Nasal cavity respiratory epithelium epithelial cell of viscerocranial mucosa (primary cell): ENCODE data around the gene C5orf34. TPM values are rescaled to one million over a fixed set of nuclear protein-coding genes. Genes with fewer than 3 reads are reported as not detected.

Source experiments
- total RNA-seq: library from RNA; depleted of rRNA; stranded (reverse); fragments of >200 nt; gene quantifications from 2 replicates; pipeline ENCODE4 v1.2.3, GENCODE V29; 2014

C5orf34 gene
- 1.3 and 1.4 TPM in 2 replicates for total RNA-seq

DNA sequence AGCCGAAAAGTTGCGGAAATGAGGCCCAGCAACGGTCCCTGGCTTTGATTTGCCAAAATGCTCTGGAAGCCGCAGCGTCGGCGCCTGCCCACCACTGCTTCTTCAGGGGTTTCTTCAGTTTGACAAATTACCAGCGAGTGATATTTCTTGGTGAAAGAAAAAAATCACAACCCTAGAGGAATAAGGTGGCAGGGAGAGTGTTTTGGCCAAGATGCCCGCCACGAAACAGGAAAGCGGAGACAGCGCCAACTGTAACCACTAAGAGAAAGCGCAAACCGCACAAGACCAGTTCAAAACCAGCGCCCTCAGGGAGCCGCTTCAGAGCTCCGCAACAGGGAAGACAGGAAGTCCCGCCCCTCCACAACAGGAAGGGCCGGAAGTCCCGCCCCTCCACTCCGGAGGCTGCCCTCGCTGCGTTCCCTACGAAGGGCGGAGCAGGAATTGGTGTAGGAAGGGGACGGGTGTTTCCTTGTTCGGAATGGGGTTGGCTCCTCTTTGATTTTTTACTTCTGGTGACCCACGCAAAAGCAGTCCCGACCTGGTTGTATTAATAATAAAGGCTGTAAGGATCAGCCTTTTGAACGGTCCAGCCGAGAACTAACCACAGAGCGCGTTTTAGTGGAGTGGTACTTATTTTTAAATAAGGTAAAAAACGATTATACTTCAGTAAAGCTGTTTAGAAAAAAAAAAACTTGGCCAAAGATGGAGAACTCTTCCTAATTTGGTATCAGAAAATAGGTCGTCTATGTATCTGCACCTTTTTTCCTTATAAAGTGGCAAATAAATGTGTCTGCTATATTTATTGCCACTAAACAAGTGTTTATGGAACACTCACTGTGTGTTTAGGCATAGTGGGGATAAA lies at the start of gene C5orf34:
TSS of gene C5orf34 (minus strand) at position 333 of the 862 bp plus-strand sequence. CDS start 5,809 bp downstream, outside the sequence.

DNA sequence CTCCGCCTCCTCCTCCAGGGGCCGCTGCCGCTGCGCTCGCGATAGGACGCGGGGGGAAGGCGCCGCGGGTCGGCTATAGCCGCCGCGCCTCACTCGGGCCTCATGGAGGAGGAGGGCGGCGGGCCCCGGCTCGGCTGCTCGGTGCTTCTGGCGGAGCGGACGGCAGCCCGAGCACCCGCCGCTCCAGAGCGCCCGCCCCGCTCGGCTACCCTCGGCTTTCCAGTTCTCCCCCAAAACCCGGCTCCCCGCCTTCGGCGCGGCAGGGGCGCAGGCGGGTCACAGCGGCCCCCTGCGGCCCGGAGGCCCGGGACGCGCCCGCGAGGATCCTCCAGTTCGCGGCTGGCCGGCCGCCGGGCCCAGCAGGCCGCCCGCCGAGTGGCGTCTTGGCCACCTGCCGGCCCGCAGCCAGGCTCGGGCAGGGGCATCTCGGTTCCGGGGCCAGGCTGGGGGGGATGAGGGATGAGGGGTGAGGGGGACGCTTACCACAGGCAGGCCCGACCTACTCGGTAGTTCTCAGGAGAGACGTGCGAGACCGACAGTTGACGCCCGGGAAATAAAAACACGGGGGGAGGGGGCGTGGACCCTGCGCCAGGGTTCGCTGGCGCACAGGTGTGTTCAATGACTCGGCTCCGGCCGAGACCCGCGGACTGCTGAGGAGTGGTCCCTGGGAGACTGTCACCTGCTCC lies 42.1 kb upstream of the C5orf34 start, which contains the start of gene PAIP1:
TSS of gene PAIP1 (minus strand) at position 221 of the 686 bp plus-strand sequence. CDS start 231 bp downstream, outside the sequence.

GRCh38 chr5:43483298-43484105 lies 31.4 kb downstream of the C5orf34 start, which contains the start of gene TMEM267:
Gene TMEM267 (minus strand): TSS chr5:43483865. CDS start chr5:43453969, 29,896 bp downstream.

Other genes with a start within 250 kb of the C5orf34 start
- 95.6 and 96.7 TPM in 2 replicates for gene HMGCS1, start 201.7 kb downstream of the C5orf34 start, total RNA-seq
- gene CCL28, start 102.8 kb downstream of the C5orf34 start, total RNA-seq = 1.0 and 8.0 TPM in 2 replicates
- gene TMEM267, start 31.3 kb downstream of the C5orf34 start, total RNA-seq = 28.4 and 40.6 TPM in 2 replicates
- gene PAIP1, start 41.9 kb upstream of the C5orf34 start, total RNA-seq = 144 and 152 TPM in 2 replicates
- gene NNT, start 88.0 kb upstream of the C5orf34 start, total RNA-seq = 35.5 and 61.6 TPM in 2 replicates